GM21526 (cell line): ENCODE data around the gene PRKAA1.

Experiments
- ATAC-seq: cut with Tn5 transposase; IDR thresholded peaks from one replicate; pipeline ENCODE4 v1.9.1; 2021; ENCODE audit warnings: moderate library complexity; ENCODE audit not compliant: unreplicated experiment, low FRiP score

PRKAA1 gene

GRCh38 chr5:40784027-40784653, 14.0 kb downstream of the PRKAA1 start:
- ATAC-seq: no peak

- ATAC-seq: no peak
Measured at GRCh38 chr5:40781843-40782409, 16.2 kb downstream of the PRKAA1 start.

GRCh38 chr5:40780858-40781257, 17.3 kb downstream of the PRKAA1 start:
- no peak for ATAC-seq

- no peak for ATAC-seq
Measured at GRCh38 chr5:40780199-40780598, 18.0 kb downstream of the PRKAA1 start.

- no peak for ATAC-seq
Measured at GRCh38 chr5:40779561-40779960, 18.6 kb downstream of the PRKAA1 start.

- no peak for ATAC-seq
Measured at GRCh38 chr5:40778133-40778532, 20.0 kb downstream of the PRKAA1 start.

- ATAC-seq: no peak
Measured at GRCh38 chr5:40776658-40776977, 21.6 kb downstream of the PRKAA1 start.

- no peak for ATAC-seq
Measured at GRCh38 chr5:40775846-40776657, 22.1 kb downstream of the PRKAA1 start.

- ATAC-seq: no peak
Measured at GRCh38 chr5:40775085-40775845, 22.9 kb downstream of the PRKAA1 start.

- no peak for ATAC-seq
Measured at GRCh38 chr5:40774623-40775022, 23.6 kb downstream of the PRKAA1 start.

GRCh38 chr5:40770764-40771163, 27.4 kb downstream of the PRKAA1 start:
- no peak for ATAC-seq

- ATAC-seq: no peak
Measured at GRCh38 chr5:40762705-40763104, 35.5 kb downstream of the PRKAA1 start.

- no peak for ATAC-seq
Measured at GRCh38 chr5:40757400-40757799, 40.8 kb downstream of the PRKAA1 start.

- peak; percentile 90 for ATAC-seq
Measured at GRCh38 chr5:40755407-40756365, 42.5 kb downstream of the PRKAA1 start, which contains the start of gene TTC33. TTC33 (minus strand) TSS chr5:40755961; CDS start chr5:40747018, 8,943 bp downstream.

GRCh38 chr5:40755093-40755406, 43.1 kb downstream of the PRKAA1 start:
- ATAC-seq: peak; percentile 81

GRCh38 chr5:40754381-40755092, 43.6 kb downstream of the PRKAA1 start:
- peak; percentile 20 for ATAC-seq

GRCh38 chr5:40746703-40747102, 51.5 kb downstream of the PRKAA1 start:
- no peak for ATAC-seq

- ATAC-seq: no peak
Measured at GRCh38 chr5:40743771-40744170, 54.4 kb downstream of the PRKAA1 start.

- ATAC-seq: no peak
Measured at GRCh38 chr5:40738502-40738901, 59.7 kb downstream of the PRKAA1 start.
